Activated T-helper 2 cell treated with anti-CD3 and anti-CD28 coated beads, Interferon-gamma antibody, Interleukin-2, Interleukin-4, amounts not matched to agents 10 μg/mL and 5 μg/mL and 100 μg/mL, durations not matched to agents 14 hours and 24 hours and 36 hours (primary cell): ENCODE data around the gene ATG4C. TPM values are rescaled to one million over a fixed set of nuclear protein-coding genes. Genes with fewer than 3 reads are reported as not detected.
"Not testable (repeated sequence)": the region's sequence is repeated elsewhere in the genome, so short reads cannot be mapped to it uniquely, and the experiment has no call there.

Experiments
- DNase-seq: peaks from one replicate; pipeline ENCODE4 v3.0.0; 2021; ENCODE audit warnings: low spot score
- H3K27ac Mint-ChIP-seq: one replicate; pipeline ENCODE4 v1.8.0; 2021; ENCODE audit warnings: mixed read lengths
- H3K27me3 Mint-ChIP-seq: one replicate; pipeline ENCODE4 v1.8.0; 2021; ENCODE audit warnings: low read depth, mixed read lengths
- H3K36me3 Mint-ChIP-seq: one replicate; pipeline ENCODE4 v1.8.0; 2021; ENCODE audit warnings: low read depth, mixed read lengths
- H3K4me1 Mint-ChIP-seq: one replicate; pipeline ENCODE4 v1.8.0; 2021; ENCODE audit warnings: low read depth, mixed read lengths
- H3K4me3 Mint-ChIP-seq: one replicate; pipeline ENCODE4 v1.8.0; 2021; ENCODE audit warnings: low read depth, mild to moderate bottlenecking, moderate library complexity, mixed read lengths
- H3K9me3 Mint-ChIP-seq: one replicate; pipeline ENCODE4 v1.8.0; 2021; ENCODE audit warnings: mixed read lengths
- intact Hi-C: fragments of 100-400 bp; cut with micrococcal nuclease; formaldehyde crosslinking; loops from one replicate; pipeline ENCODE4 v1.15.1; 2023
- total RNA-seq: library from RNA; stranded (reverse); gene quantifications from 2 replicates; pipeline ENCODE4 v1.2.3, GENCODE V29; 2022

ATG4C gene
- total RNA-seq, 1 donor from 2014 or later = 10.1 TPM

GRCh38 chr1:62760021-62760782, 23.7 kb upstream of the ATG4C start:
- H3K9me3 Mint-ChIP-seq, intact Hi-C loops, H3K36me3 Mint-ChIP-seq, H3K27ac Mint-ChIP-seq, DNase-seq, H3K4me1 Mint-ChIP-seq, H3K4me3 Mint-ChIP-seq: not testable (repeated sequence)
- H3K27me3 Mint-ChIP-seq = peaks cover 12% of the 10 kb centered on the region

DNA sequence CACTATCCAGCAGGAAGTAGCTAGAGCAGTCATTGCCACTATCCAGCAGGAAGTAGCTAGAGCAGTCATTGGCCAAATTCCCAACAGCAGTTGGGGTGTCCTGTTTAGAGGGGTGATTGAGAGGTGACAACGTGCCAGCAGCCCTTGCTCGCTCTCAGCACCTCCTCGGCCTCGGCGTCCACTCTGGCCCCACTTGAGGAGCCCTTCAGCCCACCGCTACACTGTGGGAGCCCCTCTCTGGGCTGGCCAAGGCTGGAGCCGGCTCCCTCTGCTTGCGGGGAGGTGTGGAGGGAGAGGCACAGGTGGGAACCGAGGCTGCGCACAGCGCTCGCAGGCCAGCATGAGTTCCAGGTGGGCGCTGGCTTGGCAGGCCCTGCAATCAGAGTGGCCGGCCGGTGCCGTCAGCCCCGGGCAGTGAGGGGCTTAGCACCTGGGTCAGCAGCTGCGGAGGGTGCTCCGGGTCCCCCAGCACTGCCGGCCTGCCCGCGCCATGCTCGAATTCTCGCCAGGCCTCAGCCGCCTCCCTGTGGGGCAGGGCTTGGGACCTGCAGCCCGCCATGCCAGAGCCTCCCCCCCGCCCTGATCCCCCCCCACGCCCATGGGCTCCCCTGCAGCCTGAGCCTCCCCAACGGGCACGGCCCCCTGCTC, 22.6 kb upstream of the ATG4C start:
- H3K36me3 Mint-ChIP-seq, H3K4me3 Mint-ChIP-seq, H3K27ac Mint-ChIP-seq, H3K4me1 Mint-ChIP-seq, DNase-seq, H3K9me3 Mint-ChIP-seq, intact Hi-C loops: not testable (repeated sequence)
- peaks cover 16% of the 10 kb centered on the region for H3K27me3 Mint-ChIP-seq

DNA sequence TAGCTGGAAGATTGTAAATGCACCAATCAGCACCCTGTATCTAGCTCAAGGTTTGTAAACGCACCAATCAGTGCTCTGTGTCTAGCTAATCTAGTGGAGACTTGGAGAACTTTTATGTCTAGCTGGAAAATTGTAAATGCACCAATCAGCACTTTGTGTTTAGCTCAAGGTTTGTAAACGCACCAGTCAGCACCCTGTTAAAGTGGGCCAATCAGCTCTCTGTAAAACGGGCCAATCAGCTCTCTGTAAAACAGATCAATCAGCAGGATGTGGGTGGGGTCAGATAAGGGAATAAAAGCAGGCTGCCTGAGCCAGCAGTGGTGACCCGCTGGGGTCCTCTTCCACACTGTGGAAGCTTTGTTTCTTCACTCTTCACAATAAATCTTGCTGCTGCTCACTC, 21.9 kb upstream of the ATG4C start:
- H3K4me3 Mint-ChIP-seq, DNase-seq, intact Hi-C loops, H3K27ac Mint-ChIP-seq, H3K9me3 Mint-ChIP-seq, H3K4me1 Mint-ChIP-seq, H3K36me3 Mint-ChIP-seq: not testable (repeated sequence)
- H3K27me3 Mint-ChIP-seq = peaks cover 16% of the 10 kb centered on the region

DNA sequence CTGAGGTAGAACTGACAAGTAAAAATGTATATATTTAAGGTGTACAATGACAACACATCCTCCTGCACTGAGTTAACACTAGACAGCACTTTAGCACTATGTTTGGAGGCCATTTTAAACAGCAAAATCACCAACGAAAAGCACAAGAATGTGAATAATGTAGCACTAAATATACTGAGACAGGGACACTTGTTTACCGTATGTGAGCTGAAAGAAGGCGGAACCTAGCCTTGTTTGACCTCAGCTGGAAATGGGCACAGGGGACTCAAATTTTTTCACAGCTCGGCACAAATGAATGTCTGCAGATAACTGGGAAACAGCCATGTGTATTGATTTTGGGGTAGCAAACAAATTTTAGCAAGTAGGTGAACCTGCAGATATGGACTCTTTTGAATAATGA, 18.0 kb upstream of the ATG4C start:
- no peak overlapping the region for H3K27ac Mint-ChIP-seq
- no peak for DNase-seq
- H3K4me3 Mint-ChIP-seq = no peak overlapping the region
- intact Hi-C loops = no loop called here
- peaks cover 13% of the 10 kb centered on the region for H3K27me3 Mint-ChIP-seq
- no peaks in the 10 kb centered on the region for H3K9me3 Mint-ChIP-seq
- no peaks in the 10 kb centered on the region for H3K4me1 Mint-ChIP-seq
- H3K36me3 Mint-ChIP-seq = no peaks in the 10 kb centered on the region

DNA sequence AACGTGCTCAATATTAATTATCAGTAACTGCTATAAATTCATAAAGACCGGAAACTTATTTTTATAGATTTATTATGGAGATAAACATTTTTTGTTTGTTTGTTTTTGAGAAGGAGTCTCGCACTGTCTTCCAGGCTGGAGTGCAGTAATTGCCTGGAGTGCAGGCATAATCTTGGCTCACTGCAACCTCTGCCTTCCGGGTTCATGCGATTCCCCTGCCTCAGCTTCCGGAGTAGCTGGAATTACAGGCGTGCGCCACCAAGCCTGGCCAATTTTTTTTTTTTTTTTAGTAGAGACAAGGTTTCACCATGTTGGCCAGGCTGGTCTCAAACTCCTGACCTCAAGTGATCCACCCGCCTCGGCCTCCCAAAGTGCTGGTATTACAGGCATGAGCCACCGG, 15.4 kb upstream of the ATG4C start:
- H3K36me3 Mint-ChIP-seq, H3K4me3 Mint-ChIP-seq, DNase-seq, H3K4me1 Mint-ChIP-seq, intact Hi-C loops, H3K27ac Mint-ChIP-seq: not testable (repeated sequence)
- Mint-ChIP-seq H3K9me3 (peaks cover 11% of the 10 kb centered on the region), H3K27me3 (peaks cover 11% of the 10 kb centered on the region)

DNA sequence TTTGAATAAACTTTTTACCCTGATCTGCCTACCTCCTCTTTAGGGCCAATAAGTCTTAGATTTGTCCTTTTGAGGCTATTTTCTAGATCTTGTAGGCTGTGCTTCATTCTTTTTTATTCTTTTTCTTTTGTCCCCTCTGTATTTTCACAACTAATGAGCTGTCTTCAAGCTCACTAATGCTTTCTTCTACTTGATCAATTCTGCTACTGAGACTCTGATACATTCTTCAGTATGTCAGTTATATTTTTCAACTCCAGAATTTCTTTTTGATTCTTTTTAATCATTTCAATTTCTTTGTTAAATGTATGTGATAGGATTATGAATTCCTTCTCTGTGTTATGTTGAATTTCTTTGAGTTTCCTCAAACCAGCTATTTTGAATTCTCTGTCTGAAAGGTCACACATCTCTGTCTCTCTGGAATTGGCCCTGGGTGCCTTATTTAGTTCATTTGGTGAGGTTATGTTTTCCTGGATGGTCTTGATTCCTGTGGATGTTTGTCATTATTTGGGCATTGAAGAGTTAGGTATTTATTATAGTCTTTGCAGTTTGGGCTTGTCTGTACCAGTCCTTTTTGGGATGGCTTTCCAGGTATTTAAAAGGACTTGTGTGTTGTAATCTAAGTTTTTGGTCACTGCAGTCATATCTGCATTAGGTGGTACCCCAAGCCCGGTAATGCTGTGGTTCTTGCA, 11.2 kb upstream of the ATG4C start:
- Mint-ChIP-seq H3K9me3 (peaks cover 11% of the 10 kb centered on the region), H3K4me3 (no peak overlapping the region), H3K36me3 (no peaks in the 10 kb centered on the region), H3K4me1 (no peaks in the 10 kb centered on the region), H3K27me3 (peaks cover 8% of the 10 kb centered on the region), H3K27ac (no peak overlapping the region)
- intact Hi-C loops = no loop called here
- no peak for DNase-seq

DNA sequence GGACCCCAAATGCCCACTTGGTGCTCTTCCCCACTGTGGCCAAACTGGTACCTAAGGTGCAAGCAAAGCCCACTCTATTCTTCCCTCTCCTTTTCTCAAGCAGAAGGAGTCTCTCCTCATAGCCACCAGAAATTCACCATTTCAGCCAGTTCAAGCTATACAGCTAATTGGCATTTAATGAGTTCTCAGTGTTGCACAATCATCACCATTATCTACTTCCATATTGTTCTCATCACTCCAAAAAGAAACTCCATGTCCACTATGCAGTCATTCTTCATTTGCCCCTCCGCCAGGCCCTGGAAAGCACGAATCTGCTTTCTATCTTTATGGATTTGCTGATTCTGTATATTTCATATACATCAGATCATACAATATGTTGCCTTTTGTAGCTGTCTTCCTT, 9.9 kb upstream of the ATG4C start:
- DNase-seq = no peak

DNA sequence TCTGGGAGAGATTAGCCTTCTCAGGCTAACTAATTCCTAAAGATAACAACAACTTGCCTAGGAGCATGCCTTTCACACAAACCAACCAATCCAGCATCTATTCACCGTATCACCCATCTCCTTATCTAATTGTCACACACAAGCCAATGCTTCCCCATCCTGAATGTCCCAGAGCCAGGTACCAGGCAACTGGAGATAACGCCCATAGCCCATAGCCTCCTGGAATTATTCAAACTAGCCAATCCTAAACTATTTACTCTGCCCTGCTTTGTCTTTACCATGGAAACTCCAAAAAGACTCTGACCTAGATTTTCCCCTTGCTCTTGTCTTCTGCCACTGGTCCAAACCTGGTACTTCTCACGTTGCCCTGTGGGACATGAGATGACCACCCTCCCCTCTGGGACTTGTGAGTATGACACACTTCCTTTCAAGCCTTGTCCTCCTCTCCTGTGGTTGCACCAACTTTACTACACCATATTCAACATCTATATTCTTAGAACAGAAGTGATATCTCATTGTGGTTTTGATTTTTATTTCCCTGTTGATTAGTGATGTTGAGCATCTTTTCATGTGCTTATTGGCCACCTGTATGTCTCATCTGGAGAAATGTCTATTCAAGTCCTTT, 8.8 kb upstream of the ATG4C start:
- intact Hi-C loops = no loop called here
- H3K27me3 Mint-ChIP-seq = peaks cover 21% of the 10 kb centered on the region
- no peak overlapping the region for H3K27ac Mint-ChIP-seq
- H3K4me3 Mint-ChIP-seq = no peak overlapping the region
- H3K36me3 Mint-ChIP-seq = no peaks in the 10 kb centered on the region
- H3K4me1 Mint-ChIP-seq = no peaks in the 10 kb centered on the region
- H3K9me3 Mint-ChIP-seq = peaks cover 11% of the 10 kb centered on the region
- DNase-seq = no peak

More for the DNA sequence above, 9.9 kb upstream of the ATG4C start:
- intact Hi-C loops = no loop called here
- Mint-ChIP-seq H3K27me3 (peaks cover 16% of the 10 kb centered on the region), H3K4me3 (no peak overlapping the region), H3K27ac (no peak overlapping the region), H3K36me3 (no peaks in the 10 kb centered on the region), H3K4me1 (no peaks in the 10 kb centered on the region), H3K9me3 (peaks cover 11% of the 10 kb centered on the region)

DNA sequence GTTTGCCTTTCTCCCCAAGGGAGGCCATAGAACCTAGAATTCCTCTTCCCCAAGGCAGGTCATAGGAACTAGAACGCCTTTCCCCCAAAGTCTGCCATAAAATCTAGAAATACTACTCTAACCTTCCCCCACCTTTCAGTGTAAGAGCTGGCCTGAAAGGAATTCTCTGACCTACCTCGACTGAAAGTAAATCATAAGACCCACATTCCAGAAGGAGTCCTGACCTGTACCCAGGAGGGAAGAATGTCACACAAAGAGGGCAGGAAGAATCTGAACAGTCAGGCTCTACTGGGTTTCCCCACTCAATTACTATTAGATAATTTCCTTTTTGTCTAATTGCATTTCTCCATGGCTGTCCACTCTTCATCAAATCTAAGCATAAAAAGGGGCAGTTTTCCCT, 5.7 kb upstream of the ATG4C start:
- no peaks in the 10 kb centered on the region for H3K36me3 Mint-ChIP-seq
- no peak overlapping the region for H3K27ac Mint-ChIP-seq
- intact Hi-C loops = no loop called here
- no peaks in the 10 kb centered on the region for H3K4me1 Mint-ChIP-seq
- H3K9me3 Mint-ChIP-seq = peaks cover under 1% of the 10 kb centered on the region
- DNase-seq = no peak
- peaks cover 26% of the 10 kb centered on the region for H3K27me3 Mint-ChIP-seq
- H3K4me3 Mint-ChIP-seq = no peak overlapping the region

- no peak overlapping the region for H3K27ac Mint-ChIP-seq
- H3K27me3 Mint-ChIP-seq = peaks cover 26% of the 10 kb centered on the region
- no peaks in the 10 kb centered on the region for H3K9me3 Mint-ChIP-seq
- H3K4me3 Mint-ChIP-seq = no peak overlapping the region
- peaks cover 3% of the 10 kb centered on the region for H3K4me1 Mint-ChIP-seq
- no peaks in the 10 kb centered on the region for H3K36me3 Mint-ChIP-seq
- DNase-seq = no peak
- intact Hi-C loops = loop anchor here (5.0 kb wide), 1 partner anchor 1055 kb away; the partner anchor contains the start of gene TM2D1
These were observed 1.9 kb upstream of the ATG4C start for GRCh38 chr1:62781841-62782543.

- H3K36me3 Mint-ChIP-seq, H3K4me1 Mint-ChIP-seq, H3K9me3 Mint-ChIP-seq, DNase-seq, H3K27ac Mint-ChIP-seq, H3K4me3 Mint-ChIP-seq: not testable (repeated sequence)
- intact Hi-C loops = loop anchor here (5.0 kb wide), 1 partner anchor 1055 kb away; the partner anchor contains the start of gene TM2D1
- H3K27me3 Mint-ChIP-seq = peaks cover 22% of the 10 kb centered on the region
These were observed 1.3 kb upstream of the ATG4C start for GRCh38 chr1:62782544-62783212.
